Measurements from ENCODE around the gene ADAM22.
A peak's percentile ranks its signal among the peaks of the same experiment; 100 is the strongest.
"Not testable (repeated sequence)": the region's sequence is repeated elsewhere in the genome, so short reads cannot be mapped to it uniquely, and the experiment has no call there.

The ADAM22 gene

DNA sequence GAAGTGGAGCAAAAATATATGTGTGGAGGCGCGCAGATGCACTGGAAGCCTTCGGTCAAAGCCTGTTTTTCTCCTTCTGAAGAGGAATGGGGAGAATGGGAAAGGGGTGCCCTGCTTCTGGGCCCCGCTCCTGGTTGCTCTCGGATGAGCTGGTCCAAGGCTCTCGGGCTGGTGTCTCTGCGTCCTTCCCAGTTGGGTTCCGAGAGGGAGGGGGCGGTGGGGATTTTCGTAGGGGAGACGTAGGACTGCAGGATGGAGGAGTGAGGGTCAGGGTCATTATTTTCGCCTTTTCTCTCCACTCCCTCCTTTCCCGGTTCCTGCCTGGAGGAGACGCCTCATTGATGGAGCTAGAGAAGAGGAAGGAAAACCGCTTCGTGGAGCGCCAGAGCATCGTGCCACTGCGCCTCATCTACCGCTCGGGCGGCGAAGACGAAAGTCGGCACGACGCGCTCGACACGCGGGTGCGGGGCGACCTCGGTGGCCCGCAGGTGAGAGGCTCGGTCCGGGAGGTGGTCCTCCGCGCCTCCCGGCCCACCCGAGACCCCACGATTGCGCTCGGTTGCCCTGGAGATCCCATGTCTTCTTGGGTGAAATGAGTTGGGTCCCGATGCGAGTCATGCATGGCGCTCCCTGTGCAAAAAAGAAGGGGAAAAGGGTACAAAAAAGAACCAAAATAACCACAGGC is 790 bp downstream of the ADAM22 start:
- no peak for DNase-seq (ENCODE audit: low read depth)
- no peak for TF ChIP-seq CTCF (IDR thresholded peaks at IDR 0.05; ENCODE audit: control insufficient read depth, insufficient read depth, low read depth, low read length, missing control alignments)
- H3K4me3 ChIP-seq (ENCODE audit: control insufficient read depth, low read depth, low read length), result peak overlapping the region; percentile 50

DNA sequence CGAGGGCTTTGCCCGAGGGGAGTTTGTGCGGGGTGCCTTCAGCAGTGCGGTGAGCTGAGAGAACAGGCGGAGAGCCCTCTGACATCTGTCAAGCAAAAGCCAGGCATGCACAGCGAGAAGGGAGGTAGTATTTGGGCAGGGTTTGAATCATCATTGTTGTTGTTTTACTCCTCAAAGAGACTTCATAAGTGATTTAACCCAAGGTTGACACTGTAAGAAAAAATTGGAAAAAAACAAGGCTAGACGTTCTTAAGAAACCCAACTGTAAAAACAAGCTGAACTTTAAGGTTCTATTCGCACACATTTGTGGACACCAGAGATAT is 1.3 kb downstream of the ADAM22 start:
- peak overlapping the region; percentile 50 for H3K4me3 ChIP-seq (ENCODE audit: control insufficient read depth, low read depth, low read length)
- no peak for TF ChIP-seq CTCF (IDR thresholded peaks at IDR 0.05; ENCODE audit: control insufficient read depth, insufficient read depth, low read depth, low read length, missing control alignments)
- DNase-seq (ENCODE audit: low read depth), result no peak

DNA sequence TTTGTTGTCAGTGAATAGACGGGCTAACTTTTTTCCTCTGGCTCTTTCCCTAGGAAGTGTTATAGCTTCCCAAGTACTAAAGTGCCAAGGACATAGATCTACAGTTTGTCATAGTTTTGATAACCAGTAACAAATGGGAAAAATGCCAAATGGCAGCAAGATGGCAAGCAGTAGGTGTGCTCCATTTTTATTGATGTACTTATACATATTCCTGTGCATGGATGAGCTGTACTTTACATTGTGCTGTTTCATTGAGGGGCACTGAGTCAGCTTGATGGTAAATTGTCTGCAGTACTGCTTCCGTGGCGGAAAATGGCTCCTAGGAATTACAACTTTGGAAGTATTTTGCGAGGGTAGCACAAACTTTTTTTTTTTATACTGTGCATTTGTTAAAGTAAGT is 7.1 kb downstream of the ADAM22 start:
- H3K4me3 ChIP-seq (ENCODE audit: control insufficient read depth, low read depth, low read length), result no peak overlapping the region
- no peak for DNase-seq (ENCODE audit: low read depth)
- TF ChIP-seq CTCF (IDR thresholded peaks at IDR 0.05; ENCODE audit: control insufficient read depth, insufficient read depth, low read depth, low read length, missing control alignments), result no peak

DNA sequence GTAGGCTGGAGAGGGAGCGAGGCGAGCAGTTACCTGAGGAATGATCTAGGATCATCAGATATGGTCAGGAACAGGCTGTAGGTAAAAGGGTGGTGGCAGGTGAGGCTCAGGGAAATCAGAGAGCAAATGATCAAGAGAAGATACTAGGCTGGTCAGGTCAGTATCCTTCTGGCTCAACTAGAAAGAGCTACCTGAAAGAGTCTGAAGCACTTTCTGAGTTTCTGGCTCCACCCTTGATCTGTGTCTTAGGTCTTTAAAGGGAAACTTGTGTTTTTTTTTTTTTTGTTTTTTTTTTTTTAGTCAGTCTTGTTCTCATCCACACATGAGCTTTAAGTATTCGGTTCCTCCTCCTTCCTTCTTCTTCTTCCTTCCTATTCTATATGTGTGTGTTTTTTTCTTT is 10.5 kb downstream of the ADAM22 start:
- no peak overlapping the region for H3K4me3 ChIP-seq (ENCODE audit: control insufficient read depth, low read depth, low read length)
- no peak for DNase-seq (ENCODE audit: low read depth)
- TF ChIP-seq CTCF (IDR thresholded peaks at IDR 0.05; ENCODE audit: control insufficient read depth, insufficient read depth, low read depth, low read length, missing control alignments), result no peak

- not testable (repeated sequence) for DNase-seq (ENCODE audit: low read depth); H3K4me3 ChIP-seq (ENCODE audit: control insufficient read depth, low read depth, low read length)
Observed at GRCh38 chr7:87945926-87946325, 11.9 kb downstream of the ADAM22 start.

GRCh38 chr7:87948371-87948770 is 14.3 kb downstream of the ADAM22 start:
- no peak for TF ChIP-seq CTCF (IDR thresholded peaks at IDR 0.05; ENCODE audit: control insufficient read depth, insufficient read depth, low read depth, low read length, missing control alignments)
- no peak overlapping the region for H3K4me3 ChIP-seq (ENCODE audit: control insufficient read depth, low read depth, low read length)

DNA sequence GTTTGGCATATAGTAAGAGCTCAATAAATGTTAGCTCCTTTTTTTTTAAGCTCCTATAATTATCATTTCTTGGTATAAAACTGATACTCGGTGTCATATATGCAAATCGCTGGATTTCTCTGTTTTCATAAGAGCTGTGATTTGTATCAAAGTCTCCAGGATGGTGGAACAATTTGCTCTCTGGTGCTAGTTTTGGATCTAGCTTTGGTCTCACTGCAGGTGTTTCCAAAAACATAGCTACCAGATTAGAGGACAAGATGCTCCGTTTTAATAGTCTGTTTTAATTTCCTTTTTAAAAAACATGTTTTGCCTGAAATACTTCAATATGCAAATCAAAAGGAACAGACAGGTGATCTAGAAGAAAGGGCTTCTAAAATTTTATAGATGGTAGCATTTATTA is 25.3 kb downstream of the ADAM22 start:
- TF ChIP-seq CTCF (IDR thresholded peaks at IDR 0.05; ENCODE audit: control insufficient read depth, insufficient read depth, low read depth, low read length, missing control alignments), result no peak
- no peak for DNase-seq (ENCODE audit: low read depth)

More at GRCh38 chr7:87948371-87948770, 14.3 kb downstream of the ADAM22 start:
- DNase-seq (ENCODE audit: low read depth), result no peak

More for the DNA sequence above, 25.3 kb downstream of the ADAM22 start:
- H3K4me3 ChIP-seq (ENCODE audit: control insufficient read depth, low read depth, low read length), result no peak overlapping the region
